ENCODE results near the gene RNF217. TPM values are rescaled to one million over a fixed set of nuclear protein-coding genes. Genes with fewer than 3 reads are reported as not detected.

RNF217 gene
- total RNA-seq, 1 experiment from 2014 or later = 12.8 TPM

DNA sequence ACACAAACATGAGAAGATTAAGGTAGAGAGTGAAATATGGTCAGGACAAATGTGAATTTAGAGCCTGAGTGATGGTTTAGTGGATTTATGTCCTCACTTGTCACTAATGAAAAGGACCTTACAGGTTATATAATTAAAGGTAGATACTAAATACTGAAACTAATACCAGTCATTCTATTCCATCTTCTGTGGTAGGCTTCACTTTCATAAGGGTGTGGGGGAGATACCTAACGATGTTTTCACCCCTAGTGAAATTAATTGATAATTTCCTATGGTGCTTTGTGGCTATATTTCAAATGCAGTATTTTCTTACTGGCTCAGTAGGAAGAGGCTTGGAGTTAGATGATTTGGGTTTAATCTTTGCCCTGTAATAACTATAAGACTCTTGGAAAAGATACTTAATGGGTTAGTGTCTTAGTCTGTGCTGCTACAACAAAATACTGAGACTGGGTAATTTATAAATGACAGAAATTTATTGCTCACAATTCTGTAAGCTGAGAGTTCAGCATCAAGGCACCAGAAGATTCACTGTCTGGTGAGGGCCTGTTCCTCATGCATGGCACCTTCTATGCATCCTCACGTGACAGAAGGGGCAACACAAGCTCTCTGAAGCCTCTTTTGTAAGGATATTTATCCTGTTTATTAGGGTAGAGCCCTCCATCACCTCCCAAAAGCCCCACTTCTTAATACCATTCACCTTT lies 21.3 kb downstream of the RNF217 start:
- in situ Hi-C loops (cut with HindIII; ENCODE audit: low pct_unique_long_range_greater_than_20kb, low sequenced_read_pairs) = no loop called here
- no peak for DNase-seq (ENCODE audit: low read depth)

DNA sequence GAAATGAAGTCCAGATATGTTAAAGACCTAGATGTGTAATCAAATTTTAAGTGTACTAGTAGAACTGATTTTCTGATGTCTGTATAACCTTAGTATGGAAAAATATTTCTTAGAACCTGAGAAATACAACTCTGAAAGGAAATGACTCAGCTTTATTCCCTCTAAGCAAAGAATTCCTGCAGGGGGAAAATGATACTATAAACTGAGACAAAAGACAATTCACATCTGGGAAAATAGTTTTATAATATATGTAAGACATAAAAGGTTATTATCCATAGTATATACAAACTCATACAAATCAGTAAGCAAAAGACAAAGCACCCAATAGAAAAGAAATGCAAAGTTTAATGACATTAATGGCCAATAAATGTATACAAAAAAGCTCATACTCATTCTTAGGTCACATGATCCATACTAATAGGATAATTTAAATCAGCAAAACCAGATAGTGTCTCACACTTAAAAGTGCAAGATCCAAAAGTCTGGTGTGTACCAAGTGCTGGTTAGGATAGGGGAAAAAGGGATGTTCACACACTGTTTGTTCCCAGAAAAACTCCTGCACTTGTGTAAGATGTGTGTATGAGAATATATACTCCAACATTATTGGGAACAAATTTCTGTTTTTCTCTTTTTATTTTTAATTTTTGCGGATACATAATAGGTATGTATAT lies 22.6 kb downstream of the RNF217 start:
- DNase-seq (ENCODE audit: low read depth) = no peak
- in situ Hi-C loops (cut with HindIII; ENCODE audit: low pct_unique_long_range_greater_than_20kb, low sequenced_read_pairs) = no loop called here

DNA sequence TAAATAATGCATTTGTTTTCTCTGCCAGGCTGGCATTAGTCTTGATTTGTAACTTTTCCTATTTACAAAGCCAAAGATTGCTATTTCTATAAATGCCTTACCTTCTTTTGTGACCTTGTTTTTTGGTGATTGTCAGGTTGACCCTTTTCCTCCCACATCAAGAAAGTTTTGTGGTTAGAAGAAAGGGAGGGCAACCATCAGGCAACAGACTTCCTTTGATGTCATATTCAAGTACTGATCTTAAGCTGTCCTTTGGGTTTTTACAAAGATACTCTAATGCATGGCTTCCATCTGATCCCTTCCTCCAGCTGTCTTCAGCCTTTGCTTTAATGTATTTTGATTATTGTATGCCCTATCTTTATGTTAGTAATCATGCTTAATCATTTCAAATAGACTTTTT lies 23.9 kb downstream of the RNF217 start:
- in situ Hi-C loops (cut with HindIII; ENCODE audit: low pct_unique_long_range_greater_than_20kb, low sequenced_read_pairs) = no loop called here

DNA sequence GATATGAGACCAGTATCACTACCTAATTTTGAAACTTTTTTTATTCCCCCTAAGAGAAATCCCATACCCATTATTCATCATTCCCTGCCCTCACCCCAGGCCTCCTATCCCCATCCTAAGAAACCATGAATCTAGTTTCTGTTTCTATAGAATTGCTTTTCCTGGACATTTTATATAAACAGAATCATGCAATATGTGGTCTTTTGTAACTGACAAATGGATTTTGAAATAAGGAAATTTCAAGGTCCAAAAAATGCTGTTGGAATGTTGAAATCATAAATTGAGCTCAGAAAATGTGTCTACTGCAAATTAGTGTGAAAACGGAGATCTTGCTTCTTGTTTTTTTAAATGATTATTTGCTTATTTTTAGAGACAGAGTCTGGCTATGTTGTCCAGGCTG lies 25.1 kb downstream of the RNF217 start:
- in situ Hi-C loops (cut with HindIII; ENCODE audit: low pct_unique_long_range_greater_than_20kb, low sequenced_read_pairs) = no loop called here

More for the DNA sequence above, 23.9 kb downstream of the RNF217 start:
- no peak for DNase-seq (ENCODE audit: low read depth)

GRCh38 chr6:124987999-124988591 lies 25.9 kb downstream of the RNF217 start:
- DNase-seq (ENCODE audit: low read depth) = no peak
- in situ Hi-C loops (cut with HindIII; ENCODE audit: low pct_unique_long_range_greater_than_20kb, low sequenced_read_pairs) = no loop called here

More for the DNA sequence above, 25.1 kb downstream of the RNF217 start:
- DNase-seq (ENCODE audit: low read depth) = no peak

DNA sequence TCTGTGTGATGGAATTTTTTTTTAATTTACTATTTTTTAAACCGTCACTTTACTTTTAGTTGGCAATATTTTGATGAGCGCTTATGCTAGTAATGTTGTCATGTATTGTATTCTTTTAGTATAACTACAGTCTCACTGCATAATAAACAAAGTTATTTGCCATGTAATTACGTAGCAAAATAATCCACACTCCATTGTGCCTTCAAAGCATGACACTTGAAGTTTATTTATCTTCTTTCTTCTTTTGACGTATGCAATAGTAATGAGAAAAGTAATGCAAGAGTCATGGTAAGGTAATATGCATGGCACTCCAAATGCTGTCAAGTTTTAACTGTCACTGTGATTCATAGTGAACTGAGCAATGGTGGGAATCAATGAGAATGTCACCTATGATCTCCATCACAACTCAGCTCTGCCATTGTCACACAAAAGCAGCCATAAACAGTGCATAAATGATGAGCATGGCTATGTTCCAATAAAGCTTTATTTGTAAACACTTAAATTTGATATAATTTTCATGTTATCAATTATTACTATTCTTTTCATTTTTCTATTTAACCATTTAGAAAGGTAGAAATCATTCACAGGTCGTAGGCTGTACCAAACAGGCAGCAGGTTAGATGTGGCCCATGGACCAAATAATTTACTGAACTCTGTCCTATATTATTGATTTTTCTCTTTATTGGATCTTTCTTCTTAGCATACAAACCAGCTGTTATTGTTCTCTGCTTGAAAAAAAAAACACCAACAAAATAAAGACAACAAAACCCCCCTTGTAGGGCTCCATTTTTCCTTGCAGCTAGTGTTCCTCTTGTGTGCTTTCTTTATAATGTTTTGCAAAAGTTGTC lies 27.1 kb downstream of the RNF217 start:
- no peak for DNase-seq (ENCODE audit: low read depth)
- in situ Hi-C loops (cut with HindIII; ENCODE audit: low pct_unique_long_range_greater_than_20kb, low sequenced_read_pairs) = no loop called here

DNA sequence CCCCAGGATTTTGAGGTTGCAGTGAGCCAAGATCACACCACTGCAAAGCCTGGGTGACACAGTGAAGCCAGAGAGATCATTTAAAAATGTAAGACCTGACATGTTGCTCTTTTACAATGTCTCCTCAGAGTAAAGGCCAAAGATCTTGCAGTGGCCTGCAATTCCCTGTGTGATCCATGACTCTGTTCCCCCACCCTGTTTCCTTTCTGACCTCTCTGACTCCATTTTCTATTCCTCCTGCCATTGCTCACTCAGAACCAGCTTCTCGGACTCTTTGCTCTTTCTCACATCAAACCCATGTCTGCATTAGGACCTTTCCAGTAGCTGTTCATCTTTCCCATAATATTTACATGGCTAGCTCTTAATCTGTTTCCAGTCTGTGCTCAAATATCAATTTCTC lies 28.8 kb downstream of the RNF217 start:
- no peak for DNase-seq (ENCODE audit: low read depth)

GRCh38 chr6:124991764-124992295 lies 29.6 kb downstream of the RNF217 start:
- in situ Hi-C loops (cut with HindIII; ENCODE audit: low pct_unique_long_range_greater_than_20kb, low sequenced_read_pairs) = no loop called here
- DNase-seq (ENCODE audit: low read depth) = no peak

More for the DNA sequence above, 28.8 kb downstream of the RNF217 start:
- in situ Hi-C loops (cut with HindIII; ENCODE audit: low pct_unique_long_range_greater_than_20kb, low sequenced_read_pairs) = no loop called here

DNA sequence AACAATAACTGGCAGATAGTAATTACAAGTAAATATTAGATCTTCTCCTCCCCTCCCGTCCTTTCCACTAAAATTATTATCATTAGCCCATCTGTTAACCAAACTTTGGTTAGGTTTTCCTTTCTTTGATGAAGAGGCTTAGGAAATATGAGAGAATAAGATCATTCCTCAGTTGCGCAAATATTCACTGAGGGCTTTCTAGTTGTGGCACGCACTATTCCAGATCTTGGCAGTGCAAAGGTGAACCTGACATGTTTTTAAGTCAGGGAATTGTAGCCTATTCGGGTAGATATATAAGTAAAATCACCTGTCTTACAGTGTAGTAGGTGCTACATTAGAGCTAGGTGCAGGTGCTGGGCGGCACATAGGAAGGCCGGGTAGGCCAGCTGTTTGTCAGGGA lies 31.1 kb downstream of the RNF217 start:
- DNase-seq (ENCODE audit: low read depth) = no peak
- in situ Hi-C loops (cut with HindIII; ENCODE audit: low pct_unique_long_range_greater_than_20kb, low sequenced_read_pairs) = no loop called here

DNA sequence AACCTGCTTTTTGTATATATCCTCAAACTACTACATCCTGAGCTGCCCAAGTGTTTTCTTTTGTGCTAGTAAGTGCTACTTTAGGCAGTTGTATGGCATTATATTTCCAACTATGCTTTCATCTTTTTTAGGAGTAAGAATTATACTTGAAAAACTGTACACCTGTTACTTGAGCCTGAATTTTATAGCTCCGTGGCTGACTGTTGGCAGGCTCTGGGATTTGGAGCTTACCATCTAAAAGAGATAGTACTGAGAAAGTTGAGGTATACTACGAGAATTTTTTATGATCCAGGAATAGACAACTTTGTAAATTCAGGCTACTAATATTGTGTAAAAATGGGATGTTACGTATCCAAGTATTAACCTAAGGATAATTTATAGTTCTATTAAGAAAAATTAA lies 32.4 kb downstream of the RNF217 start:
- in situ Hi-C loops (cut with HindIII; ENCODE audit: low pct_unique_long_range_greater_than_20kb, low sequenced_read_pairs) = no loop called here
- DNase-seq (ENCODE audit: low read depth) = no peak

DNA sequence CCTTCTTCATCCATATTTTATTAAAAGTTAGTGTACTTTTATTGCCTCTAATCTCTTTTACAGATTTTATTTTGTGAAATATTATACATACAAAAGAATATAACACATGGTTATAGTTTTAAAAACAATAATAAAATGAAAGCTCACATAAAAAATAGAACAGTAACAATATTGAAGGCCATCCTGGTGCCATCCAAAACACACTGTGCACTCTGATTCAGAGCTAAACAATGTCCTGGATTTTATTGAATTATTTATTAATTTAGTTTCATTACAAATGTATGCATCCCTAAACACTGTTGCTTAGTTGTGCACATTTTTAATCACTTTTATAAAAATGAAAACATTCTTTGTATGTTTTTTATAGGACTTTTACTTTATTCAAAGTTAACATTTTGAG lies 32.9 kb downstream of the RNF217 start:
- DNase-seq (ENCODE audit: low read depth) = no peak
- in situ Hi-C loops (cut with HindIII; ENCODE audit: low pct_unique_long_range_greater_than_20kb, low sequenced_read_pairs) = no loop called here

DNA sequence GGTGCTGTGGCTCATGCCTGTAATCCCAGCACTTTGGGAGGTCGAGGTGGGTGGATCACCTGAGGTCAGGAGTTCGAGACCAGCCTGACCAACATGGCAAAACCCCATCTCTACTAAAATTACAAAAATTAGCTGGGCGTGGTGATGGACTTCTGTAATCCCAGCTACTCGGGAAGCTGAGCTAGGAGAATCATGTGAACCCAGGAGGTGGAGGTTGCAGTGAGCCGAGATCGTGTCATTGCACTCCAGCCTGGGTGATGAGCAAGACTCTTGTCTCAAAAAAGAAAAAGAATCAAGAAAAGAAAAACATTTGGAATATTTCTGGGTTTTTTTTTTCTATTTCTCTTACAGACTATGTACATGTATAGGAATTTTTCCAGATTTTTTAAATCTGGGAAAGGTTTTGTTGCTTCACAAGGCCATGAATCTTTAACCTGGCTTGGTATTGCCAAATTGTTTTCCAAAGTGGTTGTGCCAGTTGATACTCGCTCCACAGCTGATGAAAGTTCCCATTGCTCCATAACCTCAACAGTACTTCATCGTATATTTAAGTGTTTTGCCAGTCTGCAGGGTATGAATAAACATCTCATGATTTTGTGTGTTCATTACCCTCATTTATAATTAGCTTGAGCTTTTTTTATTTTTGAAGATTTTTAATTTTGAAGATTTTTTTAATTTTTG lies 33.5 kb downstream of the RNF217 start:
- in situ Hi-C loops (cut with HindIII; ENCODE audit: low pct_unique_long_range_greater_than_20kb, low sequenced_read_pairs) = no loop called here
- DNase-seq (ENCODE audit: low read depth) = no peak

DNA sequence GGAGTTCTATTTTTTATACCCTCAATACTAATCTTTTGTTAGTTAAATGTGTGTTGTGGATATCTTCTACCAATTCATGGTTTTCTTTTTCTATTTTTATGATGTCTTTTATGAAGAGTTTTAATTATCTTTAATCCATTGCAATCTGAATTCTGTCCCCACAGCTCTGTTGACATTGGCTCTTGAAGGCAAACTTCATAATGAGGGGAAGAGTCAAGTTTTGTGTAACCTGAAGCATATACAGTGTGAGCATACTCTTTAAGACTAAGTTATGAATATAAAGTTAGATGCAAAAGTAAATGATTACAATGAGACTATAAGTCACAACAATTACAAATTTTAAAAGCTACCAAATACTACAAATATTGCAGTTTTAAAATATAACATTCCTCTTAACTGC lies 34.2 kb downstream of the RNF217 start:
- no peak for DNase-seq (ENCODE audit: low read depth)
- in situ Hi-C loops (cut with HindIII; ENCODE audit: low pct_unique_long_range_greater_than_20kb, low sequenced_read_pairs) = no loop called here

- in situ Hi-C loops (cut with HindIII; ENCODE audit: low pct_unique_long_range_greater_than_20kb, low sequenced_read_pairs) = no loop called here
- DNase-seq (ENCODE audit: low read depth) = no peak
Observed at GRCh38 chr6:124997196-124997875, 35.1 kb downstream of the RNF217 start.

DNA sequence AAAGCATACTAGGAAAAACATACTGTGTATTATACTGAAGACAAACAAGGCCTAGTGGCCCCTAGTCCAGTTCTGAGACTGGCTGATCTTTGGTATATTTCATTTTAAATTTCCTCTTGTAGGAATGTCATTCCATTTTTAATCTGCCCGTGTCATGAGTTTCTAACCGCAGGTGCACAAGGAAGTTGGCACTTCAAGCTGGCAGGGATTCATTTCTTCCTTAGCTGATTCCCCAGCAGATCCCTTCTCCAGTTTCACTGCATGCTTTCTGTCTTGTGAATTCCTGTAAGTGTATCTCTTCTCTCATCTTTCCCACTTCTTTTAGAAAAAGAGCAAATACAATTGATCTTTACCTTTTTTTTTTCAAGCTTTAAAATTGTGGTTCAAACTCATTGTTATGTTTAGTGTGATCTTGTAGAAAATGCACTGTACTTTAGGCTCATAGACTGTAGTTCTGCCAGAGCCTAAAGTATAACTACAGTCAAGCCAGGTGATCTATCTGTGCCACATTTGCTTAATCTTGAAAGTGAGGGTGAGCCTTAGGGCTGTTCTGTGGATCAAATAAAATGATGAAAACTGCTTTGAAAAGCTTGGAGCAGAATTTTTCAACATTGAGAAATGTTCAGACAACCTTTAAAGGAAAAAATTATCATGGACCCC lies 37.0 kb downstream of the RNF217 start:
- in situ Hi-C loops (cut with HindIII; ENCODE audit: low pct_unique_long_range_greater_than_20kb, low sequenced_read_pairs) = no loop called here
- DNase-seq (ENCODE audit: low read depth) = no peak

DNA sequence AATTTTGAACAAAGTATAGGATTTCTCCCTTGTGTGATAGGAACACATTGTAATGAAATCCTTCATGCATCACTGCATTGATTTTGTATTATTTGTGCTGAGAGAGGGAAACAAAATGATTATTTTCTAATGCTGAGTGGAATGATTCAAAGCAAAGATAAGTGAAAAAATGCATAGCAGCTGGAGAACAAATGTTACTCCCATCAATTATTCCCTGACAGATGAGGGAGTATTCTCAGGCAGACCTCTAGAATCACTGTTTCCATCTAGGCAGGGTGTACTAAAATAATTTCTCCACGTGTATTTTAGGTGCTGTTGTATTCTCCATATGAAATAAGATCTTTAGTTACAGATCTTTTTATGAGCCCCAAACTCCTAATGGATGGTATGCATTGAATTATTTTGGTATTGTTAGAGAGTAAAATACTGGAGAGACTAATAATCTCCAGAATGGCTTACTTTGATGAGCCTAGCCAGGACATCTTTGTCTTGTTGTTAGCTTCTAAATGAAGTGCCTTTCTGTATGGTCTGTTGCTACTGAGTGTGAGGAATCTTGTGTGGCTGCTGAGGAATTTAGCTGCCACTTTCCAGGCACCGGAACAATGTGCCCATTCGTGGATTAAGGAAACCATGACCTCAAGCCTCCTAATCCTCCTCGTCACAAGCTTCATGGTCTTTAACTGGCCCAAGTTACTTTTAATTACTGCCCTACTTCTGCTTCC lies 39.6 kb downstream of the RNF217 start:
- in situ Hi-C loops (cut with HindIII; ENCODE audit: low pct_unique_long_range_greater_than_20kb, low sequenced_read_pairs) = no loop called here
- no peak for DNase-seq (ENCODE audit: low read depth)

GRCh38 chr6:125002406-125002741 lies 40.1 kb downstream of the RNF217 start:
- in situ Hi-C loops (cut with HindIII; ENCODE audit: low pct_unique_long_range_greater_than_20kb, low sequenced_read_pairs) = no loop called here
- DNase-seq (ENCODE audit: low read depth) = no peak
